ENCODE measurements around the gene KRT74. TPM values are rescaled to one million over a fixed set of nuclear protein-coding genes. Genes with fewer than 3 reads are reported as not detected.

The KRT74 gene
- total and polyA plus RNA-seq, 4 donors = not detected

DNA sequence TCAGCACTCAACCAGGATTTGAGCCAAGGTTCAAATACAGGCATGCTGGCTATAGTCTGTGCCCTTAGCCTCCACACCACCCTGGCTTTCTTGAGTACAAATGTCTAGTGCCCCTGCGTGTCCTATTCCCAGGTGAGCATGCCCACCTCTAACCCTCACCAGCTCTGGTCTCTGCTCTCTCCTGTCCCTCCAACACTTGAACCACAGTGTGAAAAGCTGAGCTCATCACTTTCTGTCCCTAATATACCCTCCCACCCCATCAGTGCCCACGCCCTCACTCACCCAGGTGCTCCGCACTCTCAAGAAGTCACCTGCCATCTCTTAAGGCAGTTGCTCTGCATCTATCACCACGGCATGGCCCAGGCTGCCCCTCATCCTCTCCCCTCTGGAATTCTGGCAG, 13.7 kb downstream of the KRT74 start:
- H3K27me3 ChIP-seq (ENCODE audit: control insufficient read depth in 4 of 4, insufficient read depth in 4 of 4, low read length in 3 of 4) = no peaks in the 10 kb centered on the region
- TF ChIP-seq, protein P1, sequence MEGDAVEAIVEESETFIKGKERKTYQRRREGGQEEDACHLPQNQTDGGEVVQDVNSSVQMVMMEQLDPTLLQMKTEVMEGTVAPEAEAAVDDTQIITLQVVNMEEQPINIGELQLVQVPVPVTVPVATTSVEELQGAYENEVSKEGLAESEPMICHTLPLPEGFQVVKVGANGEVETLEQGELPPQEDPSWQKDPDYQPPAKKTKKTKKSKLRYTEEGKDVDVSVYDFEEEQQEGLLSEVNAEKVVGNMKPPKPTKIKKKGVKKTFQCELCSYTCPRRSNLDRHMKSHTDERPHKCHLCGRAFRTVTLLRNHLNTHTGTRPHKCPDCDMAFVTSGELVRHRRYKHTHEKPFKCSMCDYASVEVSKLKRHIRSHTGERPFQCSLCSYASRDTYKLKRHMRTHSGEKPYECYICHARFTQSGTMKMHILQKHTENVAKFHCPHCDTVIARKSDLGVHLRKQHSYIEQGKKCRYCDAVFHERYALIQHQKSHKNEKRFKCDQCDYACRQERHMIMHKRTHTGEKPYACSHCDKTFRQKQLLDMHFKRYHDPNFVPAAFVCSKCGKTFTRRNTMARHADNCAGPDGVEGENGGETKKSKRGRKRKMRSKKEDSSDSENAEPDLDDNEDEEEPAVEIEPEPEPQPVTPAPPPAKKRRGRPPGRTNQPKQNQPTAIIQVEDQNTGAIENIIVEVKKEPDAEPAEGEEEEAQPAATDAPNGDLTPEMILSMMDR (IDR thresholded peaks at IDR 0.05; ENCODE audit: low read depth, low read length, missing input control) = no peak
- TF ChIP-seq HNF4G (IDR thresholded peaks at IDR 0.05) (no peak), RAD21 (IDR thresholded peaks at IDR 0.05) (no peak), YY1 (IDR thresholded peaks at IDR 0.05) (no peak), FOXA2 (IDR thresholded peaks at IDR 0.05) (no peak), TAF1 (conservative IDR thresholded peaks at IDR 0.05) (no peak), EGR1 (IDR thresholded peaks at IDR 0.05; ENCODE audit: low read depth in 2 of 2) (no peak), NR2F2 (IDR thresholded peaks at IDR 0.05) (no peak), JUND (IDR thresholded peaks at IDR 0.05) (no peak), HNF4A (conservative IDR thresholded peaks at IDR 0.05) (no peak)
- TF ChIP-seq, protein P2, sequence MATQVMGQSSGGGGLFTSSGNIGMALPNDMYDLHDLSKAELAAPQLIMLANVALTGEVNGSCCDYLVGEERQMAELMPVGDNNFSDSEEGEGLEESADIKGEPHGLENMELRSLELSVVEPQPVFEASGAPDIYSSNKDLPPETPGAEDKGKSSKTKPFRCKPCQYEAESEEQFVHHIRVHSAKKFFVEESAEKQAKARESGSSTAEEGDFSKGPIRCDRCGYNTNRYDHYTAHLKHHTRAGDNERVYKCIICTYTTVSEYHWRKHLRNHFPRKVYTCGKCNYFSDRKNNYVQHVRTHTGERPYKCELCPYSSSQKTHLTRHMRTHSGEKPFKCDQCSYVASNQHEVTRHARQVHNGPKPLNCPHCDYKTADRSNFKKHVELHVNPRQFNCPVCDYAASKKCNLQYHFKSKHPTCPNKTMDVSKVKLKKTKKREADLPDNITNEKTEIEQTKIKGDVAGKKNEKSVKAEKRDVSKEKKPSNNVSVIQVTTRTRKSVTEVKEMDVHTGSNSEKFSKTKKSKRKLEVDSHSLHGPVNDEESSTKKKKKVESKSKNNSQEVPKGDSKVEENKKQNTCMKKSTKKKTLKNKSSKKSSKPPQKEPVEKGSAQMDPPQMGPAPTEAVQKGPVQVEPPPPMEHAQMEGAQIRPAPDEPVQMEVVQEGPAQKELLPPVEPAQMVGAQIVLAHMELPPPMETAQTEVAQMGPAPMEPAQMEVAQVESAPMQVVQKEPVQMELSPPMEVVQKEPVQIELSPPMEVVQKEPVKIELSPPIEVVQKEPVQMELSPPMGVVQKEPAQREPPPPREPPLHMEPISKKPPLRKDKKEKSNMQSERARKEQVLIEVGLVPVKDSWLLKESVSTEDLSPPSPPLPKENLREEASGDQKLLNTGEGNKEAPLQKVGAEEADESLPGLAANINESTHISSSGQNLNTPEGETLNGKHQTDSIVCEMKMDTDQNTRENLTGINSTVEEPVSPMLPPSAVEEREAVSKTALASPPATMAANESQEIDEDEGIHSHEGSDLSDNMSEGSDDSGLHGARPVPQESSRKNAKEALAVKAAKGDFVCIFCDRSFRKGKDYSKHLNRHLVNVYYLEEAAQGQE (IDR thresholded peaks at IDR 0.05) = no peak
- TF ChIP-seq, protein P3, sequence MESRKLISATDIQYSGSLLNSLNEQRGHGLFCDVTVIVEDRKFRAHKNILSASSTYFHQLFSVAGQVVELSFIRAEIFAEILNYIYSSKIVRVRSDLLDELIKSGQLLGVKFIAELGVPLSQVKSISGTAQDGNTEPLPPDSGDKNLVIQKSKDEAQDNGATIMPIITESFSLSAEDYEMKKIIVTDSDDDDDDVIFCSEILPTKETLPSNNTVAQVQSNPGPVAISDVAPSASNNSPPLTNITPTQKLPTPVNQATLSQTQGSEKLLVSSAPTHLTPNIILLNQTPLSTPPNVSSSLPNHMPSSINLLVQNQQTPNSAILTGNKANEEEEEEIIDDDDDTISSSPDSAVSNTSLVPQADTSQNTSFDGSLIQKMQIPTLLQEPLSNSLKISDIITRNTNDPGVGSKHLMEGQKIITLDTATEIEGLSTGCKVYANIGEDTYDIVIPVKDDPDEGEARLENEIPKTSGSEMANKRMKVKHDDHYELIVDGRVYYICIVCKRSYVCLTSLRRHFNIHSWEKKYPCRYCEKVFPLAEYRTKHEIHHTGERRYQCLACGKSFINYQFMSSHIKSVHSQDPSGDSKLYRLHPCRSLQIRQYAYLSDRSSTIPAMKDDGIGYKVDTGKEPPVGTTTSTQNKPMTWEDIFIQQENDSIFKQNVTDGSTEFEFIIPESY (IDR thresholded peaks at IDR 0.05) = no peak
- TF ChIP-seq, protein P4, sequence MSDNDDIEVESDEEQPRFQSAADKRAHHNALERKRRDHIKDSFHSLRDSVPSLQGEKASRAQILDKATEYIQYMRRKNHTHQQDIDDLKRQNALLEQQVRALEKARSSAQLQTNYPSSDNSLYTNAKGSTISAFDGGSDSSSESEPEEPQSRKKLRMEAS (IDR thresholded peaks at IDR 0.05) = no peak
- TF ChIP-seq, protein P5, sequence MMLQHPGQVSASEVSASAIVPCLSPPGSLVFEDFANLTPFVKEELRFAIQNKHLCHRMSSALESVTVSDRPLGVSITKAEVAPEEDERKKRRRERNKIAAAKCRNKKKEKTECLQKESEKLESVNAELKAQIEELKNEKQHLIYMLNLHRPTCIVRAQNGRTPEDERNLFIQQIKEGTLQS (IDR thresholded peaks at IDR 0.05) = no peak

DNA sequence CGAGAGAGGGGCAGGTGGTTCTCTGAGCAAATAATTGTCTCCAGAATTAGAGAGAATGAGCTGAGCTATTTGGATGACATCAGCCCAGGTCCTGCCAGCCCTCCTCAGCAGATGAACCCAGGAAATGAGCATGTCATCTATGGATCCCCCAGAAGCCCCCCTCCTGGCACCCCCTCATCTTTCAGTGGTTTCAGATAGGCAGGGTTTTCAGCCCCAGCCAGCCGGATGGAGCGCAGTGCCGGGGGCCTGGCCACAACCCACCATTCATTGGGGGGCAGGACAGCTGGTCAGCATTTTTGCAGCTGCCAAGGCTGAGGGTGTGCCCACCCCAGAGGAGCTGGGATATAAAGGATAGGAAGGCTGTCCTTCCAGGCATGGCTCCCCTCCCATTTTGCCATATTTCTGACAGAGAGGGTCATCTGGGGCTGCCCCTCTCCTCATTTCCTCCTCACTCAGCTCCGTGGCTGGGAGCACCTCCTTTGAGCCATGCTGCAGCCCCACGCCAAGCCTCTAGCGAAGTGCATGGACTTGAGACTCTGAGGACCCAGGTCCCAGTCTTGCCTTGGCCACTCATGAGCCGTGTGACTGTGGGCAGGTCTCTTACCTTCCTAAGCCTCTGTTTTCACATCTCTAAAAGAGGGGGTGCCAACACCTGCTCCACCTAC, 14.7 kb downstream of the KRT74 start:
- TF ChIP-seq, protein P4 (IDR thresholded peaks at IDR 0.05) = no peak
- TF ChIP-seq, protein P3 (IDR thresholded peaks at IDR 0.05) = no peak
- TF ChIP-seq HNF4G (IDR thresholded peaks at IDR 0.05) = no peak
- TF ChIP-seq, protein P5 (IDR thresholded peaks at IDR 0.05) = no peak
- Histone ChIP-seq H3K27ac (ENCODE audit: low read depth in 1 of 2, low read length in 2 of 2) (no peak overlapping the region), H3K9ac (ENCODE audit: low read depth in 1 of 2, low read length in 2 of 2) (no peak overlapping the region), H3K36me3 (ENCODE audit: control insufficient read depth in 4 of 4, insufficient read depth in 3 of 4, low read depth in 1 of 4, low read length in 3 of 4) (no peaks in the 10 kb centered on the region), H3K9me3 (ENCODE audit: control insufficient read depth in 4 of 4, low read length in 3 of 4) (no peaks in the 10 kb centered on the region), H3K27me3 (ENCODE audit: control insufficient read depth in 4 of 4, insufficient read depth in 4 of 4, low read length in 3 of 4) (no peaks in the 10 kb centered on the region), H3K4me1 (ENCODE audit: control insufficient read depth in 4 of 4, insufficient read depth in 4 of 4, low read length in 3 of 4) (peaks cover 0 to 6% (median 0%) of the 10 kb centered on the region in 4 donors), H3K4me3 (ENCODE audit: low read depth in 1 of 3, low read length in 3 of 3) (no peak overlapping the region)
- WGBS = 73% methylated on average over 8 of the region's 8 CpGs
- no peak for DNase-seq (ENCODE audit: low spot score)

More for the DNA sequence above, 13.7 kb downstream of the KRT74 start:
- no peak for DNase-seq (ENCODE audit: low spot score)
- no peaks in the 10 kb centered on the region for H3K36me3 ChIP-seq (ENCODE audit: control insufficient read depth in 4 of 4, insufficient read depth in 3 of 4, low read depth in 1 of 4, low read length in 3 of 4)
- no peak overlapping the region for H3K9ac ChIP-seq (ENCODE audit: low read depth in 1 of 2, low read length in 2 of 2)
- H3K27ac ChIP-seq (ENCODE audit: low read depth in 1 of 2, low read length in 2 of 2) = no peak overlapping the region
- no peak overlapping the region for H3K4me3 ChIP-seq (ENCODE audit: low read depth in 1 of 3, low read length in 3 of 3)
- H3K9me3 ChIP-seq (ENCODE audit: control insufficient read depth in 4 of 4, low read length in 3 of 4) = no peaks in the 10 kb centered on the region
- H3K4me1 ChIP-seq (ENCODE audit: control insufficient read depth in 4 of 4, insufficient read depth in 4 of 4, low read length in 3 of 4) = peaks cover 0 to 6% (median 0%) of the 10 kb centered on the region in 4 donors
- 80% methylated on average over 4 of the region's 4 CpGs for WGBS

Data from liver (tissue), 9 donors.